A549 (cell line): Measurements from ENCODE around the gene TMEM158.

Source experiments
- CEBPB ChIP-seq, 2 experiments: fragments of >200 bp in 1 of 2; sonication (Bioruptor Twin) in 1 of 2; formaldehyde crosslinking in 1 of 2; IDR thresholded peaks; 2 replicates each; pipeline ENCODE4 v1.6.1; 2012 to 2016
- CTCF ChIP-seq: fragments of >200 bp; sonication (Bioruptor Twin); formaldehyde crosslinking; IDR thresholded peaks from 3 replicates; pipeline ENCODE4 v1.5.1; 2016
- EP300 ChIP-seq, 2 experiments: fragments of >200 bp; sonication (Bioruptor Twin); formaldehyde crosslinking; IDR thresholded peaks; 2 replicates in 1 of 2; 3 replicates in 1 of 2; pipeline ENCODE4 v1.6.1; 2016 to 2017
- MAX ChIP-seq: IDR thresholded peaks from 2 replicates; pipeline ENCODE4 v1.6.1; 2012
- POLR2A ChIP-seq: IDR thresholded peaks from 2 replicates; pipeline ENCODE4 v1.6.1; 2012; ENCODE audit warnings: mild to moderate bottlenecking, low read length
- RAD21 ChIP-seq, 2 experiments: fragments of >200 bp in 1 of 2; sonication (Bioruptor Twin) in 1 of 2; formaldehyde crosslinking in 1 of 2; IDR thresholded peaks in 1 of 2; conservative IDR thresholded peaks in 1 of 2; 2 replicates in 1 of 2; 3 replicates in 1 of 2; pipeline ENCODE4 v1.6.1; 2012 to 2018; ENCODE audit warnings: inconsistent platforms in 1 of 2
- SMC3 ChIP-seq: fragments of >200 bp; sonication (Bioruptor Twin); formaldehyde crosslinking; IDR thresholded peaks from 3 replicates; pipeline ENCODE4 v1.6.1; 2018; ENCODE audit warnings: inconsistent platforms

GRCh38 chr3:45235409-45235808 is 9.3 kb upstream of the TMEM158 start:
- TF ChIP-seq CTCF: no peak
- no peak for TF ChIP-seq RAD21 (conservative IDR thresholded peaks at IDR 0.05 in 1 of 2, IDR thresholded peaks at IDR 0.05 in 1 of 2)
- TF ChIP-seq SMC3: no peak
- TF ChIP-seq POLR2A: no peak
- TF ChIP-seq EP300 (IDR thresholded peaks at IDR 0.05): no peak
- TF ChIP-seq MAX: no peak
- TF ChIP-seq CEBPB (IDR thresholded peaks at IDR 0.05): no peak
